Activated T-cell treated with anti-CD3 and anti-CD28 coated beads for 48 hours (primary cell): Measurements from ENCODE around the gene MASTL.

Experiments
- DNase-seq: peaks from one replicate; pipeline ENCODE4 v3.0.0-alpha.2; 2020; ENCODE audit warnings: low read depth

MASTL gene

DNA sequence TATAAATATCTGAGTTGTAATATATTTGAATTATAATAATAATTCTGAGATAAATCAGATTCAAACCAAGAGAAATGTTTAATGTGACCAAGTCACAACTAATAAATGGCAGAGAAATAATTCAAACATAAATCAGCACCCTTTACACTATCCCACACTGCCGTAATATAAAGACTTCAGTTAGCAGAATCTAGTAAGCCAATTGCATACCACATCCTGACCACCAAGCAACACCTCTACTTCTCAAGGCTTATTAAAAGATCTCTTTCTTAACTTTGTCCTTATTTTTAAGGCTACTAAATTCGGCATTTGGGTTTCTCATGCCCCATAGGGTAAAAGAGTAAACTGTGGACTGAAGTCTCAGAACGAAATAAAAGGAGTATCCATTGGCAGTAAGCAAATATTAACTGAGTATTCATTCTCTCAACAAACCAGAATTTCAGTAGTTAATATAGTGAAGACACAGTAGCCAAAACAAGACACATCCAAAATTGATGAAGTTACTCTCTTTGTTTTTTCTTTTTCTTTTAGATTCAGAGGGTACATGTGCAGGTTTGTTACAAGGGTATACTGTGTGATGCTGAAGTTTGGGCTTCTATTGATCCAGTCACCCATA, 70.6 kb downstream of the MASTL start:
- no peak for DNase-seq

DNA sequence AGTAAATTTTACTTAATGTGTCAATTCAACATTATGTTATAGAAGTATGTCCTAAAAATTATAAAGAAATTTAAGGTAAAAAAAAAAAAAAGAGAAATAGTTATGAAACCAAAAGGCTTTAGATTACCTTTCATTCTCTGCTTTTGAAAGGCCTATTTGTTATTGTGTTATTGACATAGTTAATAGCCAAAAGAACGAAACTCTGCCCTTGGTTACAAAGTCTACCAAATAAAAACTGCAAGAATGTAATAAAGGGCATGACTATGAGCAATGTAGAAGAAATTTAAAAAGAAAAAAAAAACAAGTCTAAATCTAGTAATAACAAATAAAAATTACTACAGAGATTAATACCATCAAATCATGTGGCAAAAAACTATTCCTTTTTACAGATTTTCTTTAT, 74.9 kb downstream of the MASTL start:
- no peak for DNase-seq

DNA sequence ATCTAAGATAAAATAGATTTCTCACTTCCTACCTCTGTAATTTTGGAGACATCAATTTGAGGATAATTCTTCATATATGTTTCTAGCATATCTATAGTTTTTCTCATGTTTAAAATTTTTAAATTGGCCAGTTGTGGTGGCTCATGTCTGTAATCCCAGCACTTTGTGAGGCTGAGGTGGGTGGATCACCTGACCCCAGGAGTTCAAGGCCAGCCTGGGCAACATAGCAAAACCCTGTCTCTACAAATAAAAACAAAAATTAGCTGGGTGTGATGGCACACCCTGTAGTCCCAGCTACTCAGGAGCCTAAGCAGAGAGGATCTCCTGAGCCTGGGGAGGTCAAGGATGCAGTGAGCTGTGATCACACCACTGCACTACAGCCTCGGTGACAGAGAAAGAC, 80.6 kb downstream of the MASTL start:
- no peak for DNase-seq
